ENCODE results near the gene ITPKB.
"Not testable (repeated sequence)": the region's sequence is repeated elsewhere in the genome, so short reads cannot be mapped to it uniquely, and the experiment has no call there.

ITPKB gene

DNA sequence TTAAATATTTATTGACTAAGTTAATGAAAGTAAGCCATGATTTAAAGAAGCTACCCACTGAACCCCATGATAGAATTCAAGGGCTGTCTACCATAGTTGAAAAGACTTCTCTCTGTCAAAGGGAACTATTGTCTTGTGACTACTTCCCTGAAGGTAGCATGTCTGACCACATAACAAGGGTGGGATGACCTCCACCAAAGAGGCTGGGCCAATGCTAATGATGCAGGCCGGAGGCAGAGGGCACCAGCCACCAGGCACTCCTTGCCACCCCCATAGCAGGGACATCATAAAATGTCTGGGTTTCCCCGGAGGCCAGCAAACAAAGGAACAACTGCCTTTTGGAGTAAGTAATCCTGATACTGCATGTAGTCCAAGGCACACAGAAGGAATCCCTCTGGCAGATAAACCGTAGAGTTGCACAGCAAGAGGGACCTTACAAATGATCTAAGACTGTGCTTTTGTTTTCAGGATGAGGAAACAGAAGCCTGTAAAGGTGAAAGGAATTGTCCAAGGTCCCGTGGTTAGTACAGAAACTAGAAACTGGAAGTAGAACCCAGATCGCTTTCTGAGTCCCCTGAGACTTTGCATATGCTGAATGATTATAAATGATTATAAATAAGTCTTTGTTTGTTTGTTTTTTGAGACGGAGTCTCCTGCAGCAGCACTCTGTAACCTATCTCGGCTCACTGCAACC lies 33.5 kb upstream of the ITPKB start:
- Histone ChIP-seq H3K27ac (ENCODE audit: low read depth, low read length, poor library complexity, severe bottlenecking) (no peak overlapping the region), H3F3A (ENCODE audit: insufficient read depth, low read length) (no peaks in the 10 kb centered on the region), H3K9ac (ENCODE audit: low read length) (no peak overlapping the region), H3K79me2 (ENCODE audit: insufficient read depth, low read length) (no peaks in the 10 kb centered on the region), H3K27me3 (ENCODE audit: insufficient read depth, low read length) (no peaks in the 10 kb centered on the region), H3K36me3 (ENCODE audit: insufficient read depth, low read length) (no peaks in the 10 kb centered on the region), H3K4me2 (ENCODE audit: low read length) (no peak overlapping the region), H3K9me3 (ENCODE audit: low read length) (no peaks in the 10 kb centered on the region), H3K9me2 (ENCODE audit: low read depth, low read length) (no peaks in the 10 kb centered on the region), H4K20me1 (ENCODE audit: insufficient read depth, low read length) (no peaks in the 10 kb centered on the region), H3K4me3 (ENCODE audit: low read depth, low read length, poor library complexity, severe bottlenecking) (no peak overlapping the region), H3K4me1 (ENCODE audit: insufficient read depth, low read length, severe bottlenecking) (peaks cover 5% of the 10 kb centered on the region), H2AFZ (ENCODE audit: low read length) (no peak overlapping the region)
- TF ChIP-seq EZH2 (IDR thresholded peaks at IDR 0.05; ENCODE audit: borderline replicate concordance, low read length): no peak
- TF ChIP-seq, protein P1, sequence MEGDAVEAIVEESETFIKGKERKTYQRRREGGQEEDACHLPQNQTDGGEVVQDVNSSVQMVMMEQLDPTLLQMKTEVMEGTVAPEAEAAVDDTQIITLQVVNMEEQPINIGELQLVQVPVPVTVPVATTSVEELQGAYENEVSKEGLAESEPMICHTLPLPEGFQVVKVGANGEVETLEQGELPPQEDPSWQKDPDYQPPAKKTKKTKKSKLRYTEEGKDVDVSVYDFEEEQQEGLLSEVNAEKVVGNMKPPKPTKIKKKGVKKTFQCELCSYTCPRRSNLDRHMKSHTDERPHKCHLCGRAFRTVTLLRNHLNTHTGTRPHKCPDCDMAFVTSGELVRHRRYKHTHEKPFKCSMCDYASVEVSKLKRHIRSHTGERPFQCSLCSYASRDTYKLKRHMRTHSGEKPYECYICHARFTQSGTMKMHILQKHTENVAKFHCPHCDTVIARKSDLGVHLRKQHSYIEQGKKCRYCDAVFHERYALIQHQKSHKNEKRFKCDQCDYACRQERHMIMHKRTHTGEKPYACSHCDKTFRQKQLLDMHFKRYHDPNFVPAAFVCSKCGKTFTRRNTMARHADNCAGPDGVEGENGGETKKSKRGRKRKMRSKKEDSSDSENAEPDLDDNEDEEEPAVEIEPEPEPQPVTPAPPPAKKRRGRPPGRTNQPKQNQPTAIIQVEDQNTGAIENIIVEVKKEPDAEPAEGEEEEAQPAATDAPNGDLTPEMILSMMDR (IDR thresholded peaks at IDR 0.05; ENCODE audit: low read length): no peak

DNA sequence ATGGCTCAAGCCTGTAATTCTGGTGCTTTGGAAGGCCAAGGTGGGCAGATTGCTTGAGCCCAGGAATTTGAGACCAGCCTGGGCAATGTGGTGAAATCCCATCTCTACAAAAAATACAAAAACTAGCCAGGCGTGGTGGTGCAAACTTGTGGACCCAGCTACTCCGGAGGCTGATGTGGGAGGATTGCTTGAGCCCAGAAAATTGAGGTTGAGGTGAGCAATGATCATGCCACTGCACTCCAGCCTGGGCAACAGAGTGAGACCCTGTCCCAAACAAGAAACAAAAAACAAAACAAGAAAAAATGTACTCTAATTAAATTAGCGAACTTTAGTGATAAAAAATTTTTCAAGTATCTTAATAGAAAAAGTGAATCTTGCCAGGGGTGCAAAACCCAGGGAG lies 28.1 kb upstream of the ITPKB start:
- not testable (repeated sequence) for H3F3A ChIP-seq (ENCODE audit: insufficient read depth, low read length); H3K9me2 ChIP-seq (ENCODE audit: low read depth, low read length); H2AFZ ChIP-seq (ENCODE audit: low read length); H3K36me3 ChIP-seq (ENCODE audit: insufficient read depth, low read length); H3K9me3 ChIP-seq (ENCODE audit: low read length); H3K9ac ChIP-seq (ENCODE audit: low read length); H3K4me2 ChIP-seq (ENCODE audit: low read length); H4K20me1 ChIP-seq (ENCODE audit: insufficient read depth, low read length); H3K27ac ChIP-seq (ENCODE audit: low read depth, low read length, poor library complexity, severe bottlenecking); H3K27me3 ChIP-seq (ENCODE audit: insufficient read depth, low read length); H3K4me1 ChIP-seq (ENCODE audit: insufficient read depth, low read length, severe bottlenecking); H3K79me2 ChIP-seq (ENCODE audit: insufficient read depth, low read length); H3K4me3 ChIP-seq (ENCODE audit: low read depth, low read length, poor library complexity, severe bottlenecking)

DNA sequence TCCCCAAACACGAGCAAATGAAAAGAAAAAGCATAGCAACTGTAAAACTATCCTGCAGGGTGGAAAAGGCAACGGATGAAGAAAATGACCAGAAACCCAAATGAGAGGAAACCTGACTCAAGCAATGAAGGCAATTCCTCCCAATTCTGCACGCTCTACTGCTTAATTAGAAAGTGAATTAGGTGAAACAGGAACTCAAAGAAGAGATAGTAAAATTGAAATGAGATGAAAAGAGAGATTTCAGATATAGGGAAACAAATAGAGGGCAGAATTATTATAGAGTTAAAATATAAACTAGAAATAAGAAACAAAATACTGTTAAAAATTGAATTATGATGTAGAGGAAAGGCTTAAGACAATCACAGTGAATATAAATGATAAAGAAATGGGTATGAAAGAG lies 27.5 kb upstream of the ITPKB start:
- Histone ChIP-seq H3K9ac (ENCODE audit: low read length) (no peak overlapping the region), H3K27me3 (ENCODE audit: insufficient read depth, low read length) (0 out of 2 replicates have a peak, but pooled peaks cover 7% of the 10 kb centered on the region), H3F3A (ENCODE audit: insufficient read depth, low read length) (peaks cover 3% of the 10 kb centered on the region; the same call in 1 of the 2 replicates), H3K79me2 (ENCODE audit: insufficient read depth, low read length) (no peaks in the 10 kb centered on the region), H3K9me3 (ENCODE audit: low read length) (no peaks in the 10 kb centered on the region), H3K4me2 (ENCODE audit: low read length) (no peak overlapping the region), H4K20me1 (ENCODE audit: insufficient read depth, low read length) (no peaks in the 10 kb centered on the region), H3K27ac (ENCODE audit: low read depth, low read length, poor library complexity, severe bottlenecking) (no peak overlapping the region), H2AFZ (ENCODE audit: low read length) (no peak overlapping the region), H3K9me2 (ENCODE audit: low read depth, low read length) (no peaks in the 10 kb centered on the region), H3K4me1 (ENCODE audit: insufficient read depth, low read length, severe bottlenecking) (no peaks in the 10 kb centered on the region), H3K36me3 (ENCODE audit: insufficient read depth, low read length) (no peaks in the 10 kb centered on the region), H3K4me3 (ENCODE audit: low read depth, low read length, poor library complexity, severe bottlenecking) (no peak overlapping the region)
- no peak for TF ChIP-seq EZH2 (IDR thresholded peaks at IDR 0.05; ENCODE audit: borderline replicate concordance, low read length)
- TF ChIP-seq, protein P1 (IDR thresholded peaks at IDR 0.05; ENCODE audit: low read length): no peak

DNA sequence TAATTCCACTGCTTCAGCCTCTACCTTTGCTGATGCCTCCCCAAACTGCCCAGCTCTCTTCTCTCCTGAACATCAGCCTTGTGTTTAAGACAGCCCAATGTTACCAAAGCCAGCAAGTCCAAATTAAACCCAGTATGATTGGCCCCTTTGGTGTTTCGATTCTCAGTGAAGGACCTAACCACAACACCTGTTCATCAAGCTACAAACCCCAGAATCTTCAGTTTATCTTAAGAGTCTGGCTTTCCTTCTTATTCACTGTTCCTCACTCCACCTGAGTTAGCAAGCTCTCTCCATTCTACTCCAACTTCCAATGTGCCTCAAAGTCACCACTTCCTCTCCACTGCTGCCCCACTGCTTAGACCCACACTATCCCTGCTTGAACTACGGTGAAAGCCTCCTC lies 25.5 kb upstream of the ITPKB start:
- H3K4me1 ChIP-seq (ENCODE audit: insufficient read depth, low read length, severe bottlenecking): no peaks in the 10 kb centered on the region
- H3K79me2 ChIP-seq (ENCODE audit: insufficient read depth, low read length): no peaks in the 10 kb centered on the region
- H2AFZ ChIP-seq (ENCODE audit: low read length): no peak overlapping the region
- H4K20me1 ChIP-seq (ENCODE audit: insufficient read depth, low read length): no peaks in the 10 kb centered on the region
- H3K27ac ChIP-seq (ENCODE audit: low read depth, low read length, poor library complexity, severe bottlenecking): no peak overlapping the region
- peaks cover 3% of the 10 kb centered on the region; the same call in 1 of the 2 replicates for H3F3A ChIP-seq (ENCODE audit: insufficient read depth, low read length)
- no peak for TF ChIP-seq EZH2 (IDR thresholded peaks at IDR 0.05; ENCODE audit: borderline replicate concordance, low read length)
- TF ChIP-seq, protein P1 (IDR thresholded peaks at IDR 0.05; ENCODE audit: low read length): no peak
- H3K9ac ChIP-seq (ENCODE audit: low read length): no peak overlapping the region
- no peak overlapping the region for H3K4me3 ChIP-seq (ENCODE audit: low read depth, low read length, poor library complexity, severe bottlenecking)
- H3K27me3 ChIP-seq (ENCODE audit: insufficient read depth, low read length): 0 out of 2 replicates have a peak, but pooled peaks cover 7% of the 10 kb centered on the region
- H3K4me2 ChIP-seq (ENCODE audit: low read length): no peak overlapping the region
- H3K9me2 ChIP-seq (ENCODE audit: low read depth, low read length): no peaks in the 10 kb centered on the region
- no peaks in the 10 kb centered on the region for H3K36me3 ChIP-seq (ENCODE audit: insufficient read depth, low read length)
- H3K9me3 ChIP-seq (ENCODE audit: low read length): no peaks in the 10 kb centered on the region
